HEK293T (cell line): ENCODE data around the gene CNST.

Experiments used
- ARNT ChIP-seq: fragments of 450-650 bp; IDR thresholded peaks from 2 replicates; pipeline ENCODE4 v1.6.1; 2017; ENCODE audit warnings: mild to moderate bottlenecking
- FOXK2 ChIP-seq: fragments of 450-650 bp; IDR thresholded peaks from 2 replicates; pipeline ENCODE4 v1.6.1; 2016; ENCODE audit warnings: mild to moderate bottlenecking
- HDGF ChIP-seq: fragments of 450-650 bp; IDR thresholded peaks from 2 replicates; pipeline ENCODE4 v1.6.1; 2017; ENCODE audit warnings: antibody characterized with exemption, borderline replicate concordance
- SP1 ChIP-seq: fragments of 450-650 bp; IDR thresholded peaks from 2 replicates; pipeline ENCODE4 v1.6.1; 2017

DNA sequence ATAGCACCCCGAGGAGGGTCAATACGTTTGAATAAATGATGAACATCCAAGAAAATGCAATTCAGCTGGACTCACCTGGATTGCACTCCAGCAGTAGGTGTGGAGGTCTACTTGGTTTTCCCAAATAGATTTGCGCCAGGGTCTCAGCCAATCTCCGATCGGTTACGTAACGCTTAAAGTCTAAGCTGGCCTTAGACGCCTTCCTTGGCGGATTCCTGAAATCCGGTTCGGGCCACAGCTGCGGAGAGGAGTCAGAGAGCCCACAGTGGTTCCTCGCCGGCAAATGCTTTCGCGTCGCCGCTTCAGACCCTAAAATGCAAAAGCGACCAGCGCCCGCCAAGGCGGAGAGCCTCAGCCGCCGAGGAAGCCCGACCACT, 517 bp upstream of the CNST start:
- no peak for TF ChIP-seq SP1
- TF ChIP-seq ARNT, result no peak
- TF ChIP-seq HDGF, result no peak
- TF ChIP-seq FOXK2, result no peak
